Peyer's patch (tissue), 4 donors: ENCODE data around the gene SLC17A5. TPM values are rescaled to one million over a fixed set of nuclear protein-coding genes. Genes with fewer than 3 reads are reported as not detected.

Source experiments
- DNase-seq, 3 donors: peaks; one replicate each; pipeline ENCODE4 v3.0.0-alpha.2; 2017 to 2019
- H3K27ac ChIP-seq, 4 donors: fragments of 200-600 bp; sonication (generic); one replicate each; pipeline ENCODE4 v1.5.1; 2016 to 2019
- H3K27me3 ChIP-seq, 2 donors: fragments of 200-600 bp; sonication (generic); one replicate each; pipeline ENCODE4 v1.5.1; 2019
- H3K36me3 ChIP-seq, 3 donors: fragments of 200-600 bp; sonication (generic); one replicate each; pipeline ENCODE4 v1.5.1; 2016 to 2019
- H3K4me1 ChIP-seq, 4 donors: fragments of 200-600 bp; sonication (generic); one replicate each; pipeline ENCODE4 v1.5.1; 2016 to 2019
- H3K4me3 ChIP-seq, 4 donors: fragments of 200-600 bp; sonication (generic); 1 replicate in 3 of 4; 2 replicates in 1 of 4; pipeline ENCODE4 v1.5.1; 2016 to 2019; ENCODE audit warnings: mild to moderate bottlenecking in 1 of 4
- H3K9me3 ChIP-seq, 4 donors: fragments of 200-600 bp; sonication (generic); one replicate each; pipeline ENCODE4 v1.5.1; 2016 to 2019; ENCODE audit warnings: mild to moderate bottlenecking in 1 of 4
- CTCF ChIP-seq, 6 experiments: fragments of 450-650 bp in 4 of 6; fragments of 200-600 bp in 2 of 6; sonication (generic) in 1 of 6; IDR thresholded peaks; one replicate each; pipeline ENCODE4 v1.5.1; 2017 to 2019; ENCODE audit warnings: antibody characterized with exemption in 6 of 6, mild to moderate bottlenecking in 3 of 6, moderate library complexity in 1 of 6
- POLR2A ChIP-seq, 2 donors: fragments of 450-650 bp; IDR thresholded peaks; one replicate each; pipeline ENCODE4 v1.5.1; 2017; ENCODE audit warnings: antibody characterized with exemption in 2 of 2, mild to moderate bottlenecking in 2 of 2, moderate library complexity in 2 of 2
- total RNA-seq, 4 donors: library from RNA; depleted of rRNA; stranded (reverse); fragments of >200 nt; gene quantifications; one replicate each; pipeline ENCODE4 v1.1.0, GENCODE V29; 2016

The SLC17A5 gene
- total RNA-seq, 4 donors from 2014 or later, result 6.6 to 49.7 (median 26.3) TPM

- DNase-seq, result no peak
- H3K4me3 ChIP-seq, result no peak overlapping the region
- no peaks in the 10 kb centered on the region for H3K4me1 ChIP-seq
- peaks cover 0 to 59% (median 0%) of the 10 kb centered on the region in 3 donors for H3K36me3 ChIP-seq
- no peak overlapping the region for H3K27ac ChIP-seq
- no peak for TF ChIP-seq CTCF (IDR thresholded peaks at IDR 0.05)
- no peak for TF ChIP-seq POLR2A (IDR thresholded peaks at IDR 0.05)
- no peaks in the 10 kb centered on the region for H3K27me3 ChIP-seq
- no peaks in the 10 kb centered on the region for H3K9me3 ChIP-seq
These were observed 13.5 kb downstream of the SLC17A5 start for GRCh38 chr6:73640179-73640750.

GRCh38 chr6:73639040-73639439 is 14.8 kb downstream of the SLC17A5 start:
- no peak for TF ChIP-seq CTCF (IDR thresholded peaks at IDR 0.05)
- no peak overlapping the region for H3K4me3 ChIP-seq
- H3K4me1 ChIP-seq, result no peaks in the 10 kb centered on the region
- no peaks in the 10 kb centered on the region for H3K9me3 ChIP-seq
- no peak overlapping the region for H3K27ac ChIP-seq
- H3K36me3 ChIP-seq, result peaks cover 0 to 69% (median 0%) of the 10 kb centered on the region in 3 donors
- DNase-seq, result no peak
- no peaks in the 10 kb centered on the region for H3K27me3 ChIP-seq

DNA sequence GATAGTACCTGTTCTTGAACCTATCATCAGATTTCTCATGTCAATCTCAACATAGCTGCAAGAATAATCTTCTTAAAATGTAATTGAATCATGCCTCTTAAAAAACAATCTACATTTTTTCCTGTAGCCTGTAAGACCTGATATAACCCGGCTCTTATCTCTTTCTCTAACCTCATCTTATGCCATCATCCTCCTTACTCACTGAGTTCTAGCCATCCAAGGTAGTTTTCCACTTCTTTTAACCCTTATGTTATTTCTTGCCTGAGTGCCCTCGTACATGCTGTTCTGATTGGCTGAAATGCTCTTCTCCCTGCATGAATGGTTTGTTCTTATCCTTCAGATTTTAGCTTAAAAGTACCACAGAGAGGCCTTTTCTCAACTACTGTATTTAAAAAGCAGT is 16.4 kb downstream of the SLC17A5 start:
- no peak for DNase-seq
- H3K27me3 ChIP-seq, result no peaks in the 10 kb centered on the region
- no peaks in the 10 kb centered on the region for H3K9me3 ChIP-seq
- no peak overlapping the region for H3K27ac ChIP-seq
- peaks cover 0 to 79% (median 0%) of the 10 kb centered on the region in 3 donors for H3K36me3 ChIP-seq
- no peak overlapping the region for H3K4me3 ChIP-seq
- TF ChIP-seq CTCF (IDR thresholded peaks at IDR 0.05) (no peak), POLR2A (IDR thresholded peaks at IDR 0.05) (no peak)
- H3K4me1 ChIP-seq, result no peaks in the 10 kb centered on the region

DNA sequence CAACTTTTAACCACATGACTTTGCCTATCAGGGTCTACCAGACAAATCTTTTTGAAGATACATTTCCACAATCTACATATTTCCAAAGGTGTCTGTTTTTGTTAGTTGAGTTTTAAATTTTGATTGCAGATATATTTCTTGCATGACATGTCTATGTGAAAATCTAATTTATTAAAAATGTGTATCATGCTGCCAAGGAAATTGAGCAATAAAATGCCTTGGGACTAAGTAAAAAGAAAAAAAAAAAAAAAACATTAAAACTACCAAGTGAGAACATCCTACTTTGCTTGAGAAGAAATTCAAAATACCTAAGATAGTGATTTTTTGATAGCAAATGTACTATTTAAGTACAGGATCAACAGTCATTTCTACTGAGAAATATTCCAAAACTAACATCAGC is 17.7 kb downstream of the SLC17A5 start:
- peaks cover 0 to 79% (median 0%) of the 10 kb centered on the region in 3 donors for H3K36me3 ChIP-seq
- H3K4me3 ChIP-seq, result no peak overlapping the region
- no peaks in the 10 kb centered on the region for H3K9me3 ChIP-seq
- no peak overlapping the region for H3K27ac ChIP-seq
- no peak for DNase-seq
- no peak for TF ChIP-seq CTCF (IDR thresholded peaks at IDR 0.05)
- no peak for TF ChIP-seq POLR2A (IDR thresholded peaks at IDR 0.05)
- H3K27me3 ChIP-seq, result no peaks in the 10 kb centered on the region
- H3K4me1 ChIP-seq, result no peaks in the 10 kb centered on the region

DNA sequence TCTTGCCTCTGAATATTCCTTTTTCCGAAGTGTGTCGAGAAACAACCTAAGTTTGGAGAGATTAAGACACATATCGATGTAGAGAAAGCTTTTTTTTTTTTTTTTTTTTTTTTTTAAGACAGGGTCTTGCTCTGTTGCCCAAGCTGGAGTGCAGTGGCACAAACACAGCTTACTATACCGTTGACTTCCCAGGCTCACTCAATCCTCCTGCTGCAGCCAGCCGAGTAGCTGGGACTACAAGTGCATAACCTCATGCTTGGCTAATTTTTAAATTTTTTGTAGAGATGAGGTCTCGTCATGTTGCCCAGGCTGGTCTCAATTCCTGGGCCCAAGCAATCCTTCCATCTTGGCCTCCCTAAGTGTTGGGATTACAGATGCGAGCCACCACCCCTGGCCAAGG is 21.4 kb downstream of the SLC17A5 start:
- Histone ChIP-seq H3K27me3 (no peaks in the 10 kb centered on the region), H3K4me3 (no peak overlapping the region), H3K27ac (no peak overlapping the region), H3K4me1 (no peaks in the 10 kb centered on the region), H3K36me3 (peaks cover 0 to 69% (median 0%) of the 10 kb centered on the region in 3 donors), H3K9me3 (no peaks in the 10 kb centered on the region)
- no peak for TF ChIP-seq POLR2A (IDR thresholded peaks at IDR 0.05)
- no peak for TF ChIP-seq CTCF (IDR thresholded peaks at IDR 0.05)
- DNase-seq, result no peak

DNA sequence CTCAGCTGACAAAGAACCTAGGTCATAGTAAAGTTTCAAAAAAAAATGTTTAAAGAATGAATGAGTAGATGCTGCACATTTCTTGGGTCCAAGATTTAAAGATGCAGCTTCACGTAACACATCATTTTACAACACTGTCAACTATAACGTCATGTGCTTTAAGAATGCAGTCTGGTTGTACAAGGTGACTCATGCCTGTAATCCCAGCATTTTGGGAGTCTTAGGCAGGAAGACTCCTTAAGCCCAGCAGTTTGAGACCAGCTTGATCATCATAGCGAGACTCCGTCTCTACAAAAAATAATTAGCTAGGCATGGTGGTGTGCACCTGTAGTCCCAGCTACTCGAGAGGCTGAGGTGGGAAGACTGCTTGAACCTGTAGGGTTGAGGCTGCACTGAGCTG is 21.9 kb downstream of the SLC17A5 start:
- no peak for TF ChIP-seq POLR2A (IDR thresholded peaks at IDR 0.05)
- TF ChIP-seq CTCF (IDR thresholded peaks at IDR 0.05), result no peak
- Histone ChIP-seq H3K27me3 (no peaks in the 10 kb centered on the region), H3K4me3 (no peak overlapping the region), H3K27ac (no peak overlapping the region), H3K36me3 (peaks cover 0 to 70% (median 0%) of the 10 kb centered on the region in 3 donors), H3K4me1 (no peaks in the 10 kb centered on the region), H3K9me3 (no peaks in the 10 kb centered on the region)
- DNase-seq, result no peak
